Pancreas (tissue), 10 donors: ENCODE results near the gene MAPK8IP2. TPM values are rescaled to one million over a fixed set of nuclear protein-coding genes. Genes with fewer than 3 reads are reported as not detected.

Source experiments
- ATAC-seq, 4 donors: fragments of 200-7000 bp; cut with Tn5 transposase; one replicate each; pipeline versions ENCODE4 v1.8.0 to v1.9.1; 2020; ENCODE audit warnings: mild to moderate bottlenecking in 4 of 4, moderate library complexity in 4 of 4
- DNase-seq, 6 donors: peaks; one replicate each; pipeline ENCODE4 v3.0.0-alpha.2; 2020
- FAIRE-seq: peaks from 2 replicates; lab custom pipeline; 2012; peaks lifted over from hg19 to GRCh38; lab: Jason Lieb, UNC
- H3K27ac ChIP-seq, 4 donors: fragments of 200-600 bp; sonication (generic); 1 replicate in 3 of 4; 2 replicates in 1 of 4; pipeline versions ENCODE4 v1.5.0 to v1.8.0; 2020
- H3K27me3 ChIP-seq, 4 donors: fragments of 200-600 bp; one replicate each; pipeline ENCODE4 v1.8.0; 2021
- H3K36me3 ChIP-seq, 3 donors: fragments of 200-600 bp; sonication (generic) in 1 of 3; one replicate each; pipeline versions ENCODE4 v1.5.0 to v1.8.0; 2020 to 2021
- H3K4me1 ChIP-seq, 3 donors: fragments of 200-600 bp; one replicate each; pipeline ENCODE4 v1.8.0; 2021
- H3K4me3 ChIP-seq, 4 donors: fragments of 200-600 bp; sonication (generic) in 2 of 4; one replicate each; pipeline versions ENCODE4 v1.5.0 to v1.8.0; 2020 to 2021
- H3K9me3 ChIP-seq, 4 donors: fragments of 200-600 bp; one replicate each; pipeline ENCODE4 v1.8.0; 2021
- WGBS, 2 donors: extraction: QIAGEN DNeasy Blood & Tissue Kit; methylation state at CpG; one replicate each; pipeline ENCODE4 v1.1.7; 2013; 5-methylcytosine and 5-hydroxymethylcytosine counted together
- intact Hi-C, 3 donors: fragments of 100-400 bp; cut with DNase I; formaldehyde crosslinking; loops; one replicate each; pipeline versions ENCODE4 v1.11.1 to v1.14.2; 2022
- polyA plus RNA-seq, 2 donors: library from polyadenylated mRNA; stranded (reverse); fragments of 200-250 nt; gene quantifications; one replicate each; pipeline ENCODE4 v1.2.3, GENCODE V29; 2013
- total RNA-seq, 6 donors: library from RNA; stranded (reverse); fragmentation: NEBNext Ultra II Directional in 4 of 6; extraction: Animal tissue kit (Norgen Biotek cat#: 25700) in 4 of 6; gene quantifications; one replicate each; pipeline versions ENCODE4 v1.2.1 to v1.2.4, GENCODE V29; 2021 to 2023
- TF ChIP-seq, protein P1 (sequence below), 4 donors: fragments of 200-600 bp; sonication (generic) in 3 of 4; IDR thresholded peaks; one replicate each; pipeline versions ENCODE4 v1.5.0 to v1.8.0; 2021; ENCODE audit warnings: antibody characterized with exemption in 4 of 4
- donor health status: healthy with polysubstance abuse.
- donor health status: DM: no; HTN: no; CAD: no; lungs with moderate emphysema.
- donor health status: DM: no; HTN: no; CAD: no.
- donor health status: control.
- donor health status: control.
- donor health status: Bipolar disorder and iron deficiency.
- donor health status: DM: yes; HTN: yes; CAD: no.
- donor health status: DM: no; HTN: no; CAD: no.
- donor health status: DM: no; HTN: no; CAD: no.
- donor health status: DM: yes; HTN: yes; CAD: no.

Gene MAPK8IP2
- total and polyA plus RNA-seq, 8 donors = 1.4 to 10.0 (median 2.6) TPM

DNA sequence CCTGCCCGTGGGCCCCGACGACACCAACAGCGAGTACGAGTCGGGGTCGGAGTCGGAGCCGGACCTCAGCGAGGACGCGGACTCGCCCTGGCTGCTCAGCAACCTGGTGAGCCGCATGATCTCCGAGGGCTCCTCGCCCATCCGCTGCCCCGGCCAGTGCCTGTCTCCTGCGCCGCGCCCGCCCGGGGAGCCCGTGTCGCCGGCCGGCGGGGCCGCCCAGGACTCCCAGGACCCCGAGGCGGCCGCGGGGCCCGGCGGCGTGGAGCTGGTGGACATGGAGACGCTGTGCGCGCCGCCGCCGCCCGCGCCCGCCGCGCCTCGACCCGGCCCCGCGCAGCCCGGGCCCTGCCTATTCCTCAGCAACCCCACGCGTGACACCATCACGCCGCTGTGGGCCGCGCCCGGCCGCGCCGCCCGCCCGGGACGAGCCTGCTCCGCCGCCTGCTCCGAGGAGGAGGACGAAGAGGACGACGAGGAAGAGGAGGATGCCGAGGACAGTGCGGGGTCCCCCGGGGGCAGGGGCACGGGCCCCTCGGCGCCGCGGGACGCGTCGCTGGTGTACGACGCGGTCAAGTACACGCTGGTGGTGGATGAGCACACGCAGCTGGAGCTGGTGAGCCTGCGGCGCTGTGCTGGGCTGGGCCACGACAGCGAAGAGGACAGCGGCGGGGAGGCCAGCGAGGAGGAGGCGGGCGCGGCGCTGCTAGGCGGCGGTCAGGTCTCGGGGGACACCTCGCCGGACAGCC, 3.8 kb downstream of the MAPK8IP2 start:
- ATAC-seq = no peak

GRCh38 chr22:50605002-50605612, 4.5 kb downstream of the MAPK8IP2 start:
- H3K27me3 ChIP-seq = no peaks in the 10 kb centered on the region
- TF ChIP-seq, protein P1, sequence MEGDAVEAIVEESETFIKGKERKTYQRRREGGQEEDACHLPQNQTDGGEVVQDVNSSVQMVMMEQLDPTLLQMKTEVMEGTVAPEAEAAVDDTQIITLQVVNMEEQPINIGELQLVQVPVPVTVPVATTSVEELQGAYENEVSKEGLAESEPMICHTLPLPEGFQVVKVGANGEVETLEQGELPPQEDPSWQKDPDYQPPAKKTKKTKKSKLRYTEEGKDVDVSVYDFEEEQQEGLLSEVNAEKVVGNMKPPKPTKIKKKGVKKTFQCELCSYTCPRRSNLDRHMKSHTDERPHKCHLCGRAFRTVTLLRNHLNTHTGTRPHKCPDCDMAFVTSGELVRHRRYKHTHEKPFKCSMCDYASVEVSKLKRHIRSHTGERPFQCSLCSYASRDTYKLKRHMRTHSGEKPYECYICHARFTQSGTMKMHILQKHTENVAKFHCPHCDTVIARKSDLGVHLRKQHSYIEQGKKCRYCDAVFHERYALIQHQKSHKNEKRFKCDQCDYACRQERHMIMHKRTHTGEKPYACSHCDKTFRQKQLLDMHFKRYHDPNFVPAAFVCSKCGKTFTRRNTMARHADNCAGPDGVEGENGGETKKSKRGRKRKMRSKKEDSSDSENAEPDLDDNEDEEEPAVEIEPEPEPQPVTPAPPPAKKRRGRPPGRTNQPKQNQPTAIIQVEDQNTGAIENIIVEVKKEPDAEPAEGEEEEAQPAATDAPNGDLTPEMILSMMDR (IDR thresholded peaks at IDR 0.05) = no peak
- H3K4me1 ChIP-seq = no peaks in the 10 kb centered on the region
- no peak overlapping the region for H3K4me3 ChIP-seq
- no peaks in the 10 kb centered on the region for H3K36me3 ChIP-seq
- DNase-seq (peak in 2 of 6 donors; percentile 1 to 72), FAIRE-seq (no peak), ATAC-seq (no peak)
- H3K9me3 ChIP-seq = no peaks in the 10 kb centered on the region
- no peak overlapping the region for H3K27ac ChIP-seq
- intact Hi-C loops = no loop called here
- 71 to 75% methylated on average over 23 of the region's 23 CpGs for WGBS, 2 donors

More for the DNA sequence above, 3.8 kb downstream of the MAPK8IP2 start:
- H3K27ac ChIP-seq = no peak overlapping the region
- TF ChIP-seq, protein P1 (IDR thresholded peaks at IDR 0.05) = no peak
- intact Hi-C loops = no loop called here
- no peak overlapping the region for H3K4me3 ChIP-seq
- peaks cover 0 to 3% (median 0%) of the 10 kb centered on the region in 3 donors for H3K4me1 ChIP-seq
- H3K36me3 ChIP-seq = no peaks in the 10 kb centered on the region
- FAIRE-seq (no peak), DNase-seq (peak in 1 of 6 donors; percentile 1)
- 55 to 57% methylated on average over 72 to 103 of the region's 103 CpGs for WGBS, 2 donors
- H3K27me3 ChIP-seq = no peaks in the 10 kb centered on the region
- H3K9me3 ChIP-seq = no peaks in the 10 kb centered on the region

DNA sequence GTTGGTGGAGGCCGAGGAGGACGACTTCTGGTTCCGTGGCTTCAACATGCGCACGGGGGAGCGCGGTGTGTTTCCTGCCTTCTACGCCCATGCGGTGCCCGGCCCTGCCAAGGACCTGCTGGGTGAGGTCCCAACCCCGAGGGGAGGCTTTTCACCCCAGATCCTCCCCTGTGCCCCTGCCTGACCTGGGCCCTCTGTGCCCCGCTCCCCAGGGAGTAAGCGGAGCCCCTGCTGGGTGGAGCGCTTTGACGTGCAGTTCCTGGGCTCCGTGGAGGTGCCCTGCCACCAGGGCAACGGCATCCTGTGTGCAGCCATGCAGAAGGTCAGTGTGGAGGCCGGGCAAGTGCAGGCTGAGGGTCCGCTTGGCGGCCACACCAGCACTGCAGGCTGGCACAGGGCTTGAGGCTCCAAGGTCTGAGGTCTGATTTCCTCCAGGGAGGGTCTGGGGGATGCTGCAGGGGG, 5.1 kb downstream of the MAPK8IP2 start:
- ATAC-seq = no peak
- no peaks in the 10 kb centered on the region for H3K4me1 ChIP-seq
- intact Hi-C loops = no loop called here

GRCh38 chr22:50606165-50606945, 5.8 kb downstream of the MAPK8IP2 start:
- no peak overlapping the region for H3K27ac ChIP-seq

More for the DNA sequence above, 5.1 kb downstream of the MAPK8IP2 start:
- FAIRE-seq = no peak
- H3K36me3 ChIP-seq = no peaks in the 10 kb centered on the region
- H3K9me3 ChIP-seq = no peaks in the 10 kb centered on the region
- no peak overlapping the region for H3K4me3 ChIP-seq
- no peaks in the 10 kb centered on the region for H3K27me3 ChIP-seq
- TF ChIP-seq, protein P1 (IDR thresholded peaks at IDR 0.05) = no peak
- WGBS, 2 donors = 79 to 89% methylated on average over 20 of the region's 20 CpGs
- no peak overlapping the region for H3K27ac ChIP-seq
- DNase-seq = peak in 2 of 6 donors; percentile 1 to 70

More at GRCh38 chr22:50606165-50606945, 5.8 kb downstream of the MAPK8IP2 start:
- Histone ChIP-seq H3K9me3 (no peaks in the 10 kb centered on the region), H3K36me3 (no peaks in the 10 kb centered on the region), H3K4me1 (no peaks in the 10 kb centered on the region), H3K27me3 (no peaks in the 10 kb centered on the region), H3K4me3 (no peak overlapping the region)
- ATAC-seq (no peak), DNase-seq (peak in 1 of 6 donors; percentile 2), FAIRE-seq (no peak)
- intact Hi-C loops = no loop called here
- TF ChIP-seq, protein P1 (IDR thresholded peaks at IDR 0.05) = no peak
- 66 to 76% methylated on average over 17 to 19 of the region's 19 CpGs for WGBS, 2 donors
